GM18861 (cell line): ENCODE data around the gene CUX1.

ENCODE experiments used
- ATAC-seq: cut with Tn5 transposase; IDR thresholded peaks from one replicate; pipeline ENCODE4 v1.9.1; 2021; ENCODE audit not compliant: unreplicated experiment

The CUX1 gene

DNA sequence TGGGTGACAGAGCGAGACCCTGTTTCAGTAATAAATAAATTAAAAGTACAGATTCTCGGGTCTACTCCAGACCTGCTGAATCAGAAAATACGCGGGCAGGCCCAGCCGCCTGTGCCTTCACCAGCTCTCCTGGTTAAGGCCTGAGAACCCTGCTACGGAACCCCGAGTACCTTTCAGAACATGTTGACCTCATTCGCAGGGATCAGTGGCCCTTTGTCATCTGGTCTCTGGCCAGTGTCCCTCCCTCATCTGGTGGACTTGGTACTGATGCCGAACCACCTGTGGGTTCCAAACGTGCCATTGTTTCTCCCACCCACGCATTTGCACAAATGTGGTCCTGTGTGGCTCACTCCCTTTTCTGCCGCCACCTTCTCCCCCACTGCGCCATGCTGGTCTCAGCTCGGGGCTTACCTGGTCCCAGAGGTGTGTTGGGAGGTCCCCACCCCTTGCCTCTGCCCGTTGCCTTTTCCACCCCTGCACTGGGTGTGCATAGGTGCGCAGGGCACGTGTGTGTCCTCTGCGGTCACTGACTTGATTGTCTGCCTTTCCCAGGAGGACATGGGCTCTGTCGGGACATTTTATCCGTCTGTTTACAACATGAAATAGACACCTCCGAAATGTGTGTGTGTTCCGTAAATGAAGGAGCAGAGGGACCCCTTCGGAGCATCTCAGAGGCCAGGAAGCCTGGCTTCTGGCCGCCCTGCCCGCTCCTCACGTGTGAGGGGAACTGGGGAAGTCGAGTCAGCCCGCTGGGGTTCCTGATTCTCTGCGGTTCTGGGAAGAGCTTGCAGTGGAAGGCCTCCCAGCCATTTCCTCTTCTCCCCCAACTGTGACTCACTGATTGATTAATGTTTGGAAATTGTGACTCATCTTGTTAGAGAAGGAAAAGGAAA lies 135.2 kb downstream of the CUX1 start:
- ATAC-seq, result no peak

DNA sequence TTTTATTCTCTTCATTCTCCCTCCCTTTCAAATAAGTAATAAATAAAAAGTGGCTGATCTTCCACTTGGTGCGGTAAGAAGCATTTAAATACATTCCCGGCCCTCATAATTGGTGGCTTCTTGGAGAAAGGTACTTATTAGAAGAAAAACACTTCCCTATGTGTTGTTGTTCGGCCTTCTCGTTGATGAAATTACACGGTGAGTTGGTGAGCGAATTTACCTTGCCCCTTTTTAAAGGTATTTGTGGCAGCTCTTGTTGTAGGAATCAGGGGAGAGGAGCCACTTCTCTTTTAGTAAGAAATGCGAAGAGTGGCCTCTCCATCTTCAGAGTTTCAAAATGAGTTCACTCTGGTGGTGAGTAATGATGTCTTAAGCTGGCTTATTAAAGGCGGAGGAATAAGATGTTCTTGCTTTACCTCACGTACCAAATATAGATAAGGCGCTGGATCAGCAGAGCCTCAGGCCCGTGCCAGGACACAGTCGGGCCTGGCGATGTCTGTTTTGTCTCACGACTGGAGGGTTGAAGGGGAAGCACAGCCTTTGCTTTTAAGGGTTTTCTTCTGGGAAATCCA lies 135.9 kb downstream of the CUX1 start:
- ATAC-seq, result no peak

DNA sequence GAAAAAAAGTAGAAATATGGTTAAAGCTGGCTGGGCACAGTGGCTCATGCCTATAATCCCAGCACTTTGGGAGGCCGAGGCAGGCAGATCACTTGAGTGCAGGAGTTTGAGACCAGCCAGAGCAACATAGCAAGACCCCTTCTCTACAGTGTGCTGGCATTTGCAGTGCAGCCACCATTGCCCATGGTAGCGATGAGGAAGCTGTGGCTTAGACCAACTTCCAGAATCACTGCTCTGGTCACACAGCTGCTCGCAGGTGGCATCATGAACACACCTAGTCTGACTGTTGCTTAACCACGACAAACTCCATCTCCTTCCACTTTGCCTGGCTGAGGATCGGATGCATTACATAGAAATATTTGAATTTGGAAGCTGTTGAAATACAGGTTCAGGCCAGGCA lies 137.1 kb downstream of the CUX1 start:
- no peak for ATAC-seq

DNA sequence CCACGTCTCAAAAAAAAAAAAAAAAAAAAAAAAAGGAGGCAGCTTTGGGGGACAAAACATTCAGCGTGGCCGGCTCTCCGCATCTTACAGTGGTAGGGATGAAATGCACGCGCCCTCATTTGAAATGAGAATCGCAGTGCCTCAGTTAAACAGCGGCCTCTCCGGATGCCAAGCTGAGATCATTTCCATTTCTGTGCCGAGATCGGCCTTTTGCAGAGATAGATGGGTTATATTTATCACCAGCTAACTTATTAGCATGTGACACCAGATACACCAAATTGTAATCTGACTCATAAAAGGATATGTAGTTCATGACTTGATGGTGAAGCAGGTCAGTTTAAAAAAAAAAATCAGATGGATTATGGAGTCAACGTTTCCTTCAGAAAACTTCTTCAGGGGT lies 138.7 kb downstream of the CUX1 start:
- no peak for ATAC-seq

DNA sequence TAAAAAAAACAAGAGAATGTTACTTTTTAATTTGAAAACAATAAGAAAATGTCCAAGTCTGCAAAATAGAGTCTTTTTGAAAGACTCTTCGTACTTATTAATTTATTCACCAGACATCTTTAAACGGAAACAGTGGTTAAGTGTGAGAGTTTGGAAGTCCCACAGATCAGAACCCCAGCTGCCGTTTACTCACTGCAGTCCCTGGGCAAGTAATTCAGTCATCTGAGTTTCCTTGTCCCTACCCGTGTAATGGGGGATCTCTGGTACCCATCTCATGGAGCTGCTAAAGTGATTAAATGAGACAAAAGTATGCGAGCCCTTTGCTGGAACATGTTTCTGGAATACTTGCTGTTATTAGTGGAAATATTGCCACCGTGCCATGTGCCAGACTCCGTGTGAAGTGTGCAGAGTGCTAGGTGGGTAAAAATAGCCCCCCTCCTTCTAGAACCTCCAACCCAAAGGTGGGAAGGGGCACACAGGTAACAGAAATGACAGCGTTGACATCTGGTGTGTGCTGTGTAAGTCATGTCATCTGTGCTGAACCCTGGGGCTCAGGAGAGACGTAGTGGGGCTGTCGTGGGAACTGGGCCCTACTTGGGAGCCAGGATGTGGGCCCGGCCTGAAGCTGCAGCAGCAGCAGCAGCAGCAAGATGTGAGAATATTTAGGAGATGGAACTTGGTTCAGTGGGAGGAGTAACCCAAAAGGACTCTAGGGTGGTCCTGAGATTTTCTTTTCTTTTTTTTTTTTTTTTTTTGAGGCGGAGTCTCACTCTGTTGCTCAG lies 140.5 kb downstream of the CUX1 start:
- ATAC-seq, result no peak

DNA sequence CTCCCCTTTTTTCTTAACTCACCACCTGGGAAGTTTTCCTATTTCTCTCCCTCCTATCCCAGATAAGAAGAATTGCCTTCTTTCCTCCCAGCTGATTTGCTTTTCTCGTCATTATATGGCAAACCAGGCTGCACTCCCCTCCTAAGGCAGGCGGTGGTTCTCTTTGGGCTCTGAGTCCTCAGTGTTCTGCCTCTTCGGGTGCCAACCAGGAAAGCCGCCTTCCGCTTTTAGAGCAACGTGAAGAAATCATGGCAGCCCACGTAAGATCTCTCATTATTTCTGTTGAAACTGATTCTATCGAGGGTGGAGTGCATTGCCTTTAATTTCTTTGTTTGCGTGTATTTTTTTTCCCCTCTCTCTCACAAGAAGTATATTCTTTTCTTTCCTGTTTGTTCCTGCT lies 141.9 kb downstream of the CUX1 start:
- no peak for ATAC-seq

DNA sequence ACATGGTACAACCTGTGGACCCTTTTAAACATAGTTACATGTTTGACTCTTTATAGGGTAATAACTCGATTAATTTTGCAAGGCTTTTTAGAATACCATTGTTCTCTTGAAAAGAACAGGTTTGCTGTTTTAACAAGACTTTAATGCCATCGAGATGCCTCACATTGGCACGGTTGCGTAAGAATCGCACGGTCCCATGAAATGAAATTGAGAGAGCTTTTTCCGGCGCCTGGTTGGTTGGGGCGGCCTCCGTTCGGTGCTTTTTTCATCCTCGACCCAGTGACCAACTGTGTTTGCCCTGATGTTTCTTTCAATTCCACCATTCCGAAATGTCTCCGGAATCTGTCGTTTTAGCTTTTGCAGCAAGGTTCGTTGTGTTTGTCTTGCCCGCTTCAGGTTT lies 142.4 kb downstream of the CUX1 start:
- no peak for ATAC-seq

DNA sequence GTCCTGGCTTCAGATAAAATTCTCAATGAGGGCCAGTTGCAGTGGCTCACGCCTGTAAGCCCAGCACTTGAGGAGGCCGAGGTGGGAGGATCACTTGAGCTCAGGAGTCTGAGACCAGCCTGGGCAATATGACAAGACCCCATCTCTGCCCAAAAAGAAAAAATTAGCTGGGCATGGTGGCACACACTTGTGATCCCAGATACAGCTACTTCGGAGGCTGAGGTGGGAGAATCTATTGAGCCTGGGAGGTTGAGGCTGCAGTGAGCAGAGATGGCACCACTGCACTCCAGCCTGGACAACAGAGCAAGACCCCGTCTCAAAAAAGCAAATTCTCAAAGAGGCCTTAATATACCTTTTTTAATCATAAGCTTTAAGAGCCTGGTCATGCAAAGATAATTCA lies 142.9 kb downstream of the CUX1 start:
- ATAC-seq, result no peak

DNA sequence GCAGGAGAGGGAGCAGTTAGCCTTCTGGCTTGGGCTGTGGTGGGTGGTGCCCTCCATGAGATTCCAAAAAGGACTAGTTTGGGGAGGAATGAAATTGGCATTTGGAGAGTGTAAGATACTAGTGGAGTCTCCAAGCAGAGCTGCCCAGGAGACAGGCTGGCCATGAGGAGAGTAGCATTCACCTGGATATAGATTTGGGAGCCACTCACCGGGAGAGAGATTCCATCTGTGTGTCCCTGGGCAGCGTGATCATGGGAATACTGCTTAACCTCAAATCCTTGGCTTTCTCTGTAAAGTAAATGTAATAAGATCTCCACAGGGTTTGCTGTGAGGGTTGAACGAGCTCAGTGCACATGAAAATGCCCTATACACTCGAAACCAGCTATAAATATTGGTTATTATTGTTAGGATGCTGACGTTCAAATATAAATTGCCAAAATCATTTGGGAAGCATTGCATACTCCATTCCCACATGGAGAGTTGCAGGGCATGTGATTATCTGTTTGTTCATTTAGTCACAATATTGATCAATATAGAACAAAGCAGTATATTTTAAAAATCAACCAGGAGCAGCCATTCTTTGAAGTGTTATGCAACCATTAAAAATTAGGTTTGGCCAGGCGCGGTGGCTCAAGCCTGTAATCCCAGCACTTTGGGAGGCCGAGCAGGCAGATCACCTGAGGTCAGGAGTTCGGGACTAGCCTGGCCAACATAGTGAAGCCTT lies 143.7 kb downstream of the CUX1 start:
- no peak for ATAC-seq

DNA sequence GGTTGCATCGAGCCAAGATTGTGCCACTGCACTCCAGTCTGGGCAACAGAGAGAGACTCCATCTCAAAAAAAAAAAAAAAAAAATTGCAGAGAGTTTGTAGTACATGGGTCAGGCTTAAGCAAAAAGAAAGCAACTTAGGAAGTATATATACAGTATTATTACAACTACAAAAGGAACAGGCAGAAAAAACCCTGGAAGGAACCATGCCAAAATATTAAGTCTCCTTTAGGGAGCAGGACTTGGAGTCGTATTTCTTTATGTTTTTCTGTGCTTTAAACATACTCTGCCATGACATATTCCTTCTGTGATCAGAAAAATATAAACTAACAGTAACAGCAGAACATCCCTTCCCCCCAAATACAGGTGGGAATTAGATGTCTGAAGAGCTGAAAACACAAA lies 144.4 kb downstream of the CUX1 start:
- ATAC-seq, result no peak

DNA sequence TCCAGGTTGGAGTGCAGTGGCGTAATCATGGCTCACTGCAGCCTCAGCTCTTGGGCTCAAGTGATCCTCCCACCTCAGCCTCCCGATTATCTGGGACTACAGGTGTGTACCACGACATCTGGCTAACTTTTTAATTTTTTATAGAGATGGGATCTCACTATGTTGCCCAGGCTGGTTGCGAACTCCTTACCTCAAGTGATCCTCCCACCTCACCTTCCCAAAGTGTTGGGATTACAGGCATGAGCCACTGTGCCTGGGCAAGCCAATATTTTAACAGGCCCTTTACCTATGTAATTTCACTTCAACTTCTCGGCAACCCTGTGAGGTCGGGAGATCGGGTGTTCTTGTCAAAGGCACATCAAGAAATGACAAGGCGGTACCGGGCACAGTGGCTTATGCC lies 146.3 kb downstream of the CUX1 start:
- no peak for ATAC-seq

DNA sequence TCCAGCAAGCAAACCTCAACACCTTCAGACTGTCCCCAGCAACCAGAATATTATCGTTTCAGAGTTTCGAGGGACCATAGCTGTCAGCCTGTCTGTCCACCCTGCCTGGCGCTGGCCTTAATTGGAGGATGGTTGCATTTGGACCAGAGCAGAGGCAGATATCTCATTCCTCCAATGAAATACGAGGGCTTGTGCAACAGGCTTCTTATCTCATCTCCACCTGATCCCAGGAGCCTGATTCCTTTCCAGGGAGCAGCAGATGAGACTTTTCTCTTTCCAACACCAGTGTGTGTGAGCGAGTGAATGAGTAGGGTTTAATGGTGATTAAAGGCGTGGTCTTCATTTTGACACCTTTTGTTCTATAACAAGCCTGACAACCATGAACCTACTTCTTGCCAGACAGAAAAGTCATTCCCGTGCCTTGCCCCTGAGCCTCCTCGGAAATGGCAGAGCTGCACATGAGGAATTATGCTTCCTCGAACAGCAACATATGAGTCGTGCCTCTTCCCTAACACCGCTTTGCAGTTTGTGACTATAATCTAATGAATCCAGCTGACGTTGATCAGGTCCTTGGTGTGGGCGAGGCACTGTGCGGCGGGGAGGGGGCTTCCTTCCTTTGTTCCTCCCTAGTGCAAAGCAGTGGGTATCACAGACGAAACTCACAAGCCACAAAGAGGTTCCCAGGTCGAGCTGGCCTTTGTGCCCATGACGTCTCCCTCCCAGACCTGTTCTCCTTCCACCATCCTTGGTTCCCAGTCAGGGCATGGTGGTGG lies 147.4 kb downstream of the CUX1 start:
- no peak for ATAC-seq

DNA sequence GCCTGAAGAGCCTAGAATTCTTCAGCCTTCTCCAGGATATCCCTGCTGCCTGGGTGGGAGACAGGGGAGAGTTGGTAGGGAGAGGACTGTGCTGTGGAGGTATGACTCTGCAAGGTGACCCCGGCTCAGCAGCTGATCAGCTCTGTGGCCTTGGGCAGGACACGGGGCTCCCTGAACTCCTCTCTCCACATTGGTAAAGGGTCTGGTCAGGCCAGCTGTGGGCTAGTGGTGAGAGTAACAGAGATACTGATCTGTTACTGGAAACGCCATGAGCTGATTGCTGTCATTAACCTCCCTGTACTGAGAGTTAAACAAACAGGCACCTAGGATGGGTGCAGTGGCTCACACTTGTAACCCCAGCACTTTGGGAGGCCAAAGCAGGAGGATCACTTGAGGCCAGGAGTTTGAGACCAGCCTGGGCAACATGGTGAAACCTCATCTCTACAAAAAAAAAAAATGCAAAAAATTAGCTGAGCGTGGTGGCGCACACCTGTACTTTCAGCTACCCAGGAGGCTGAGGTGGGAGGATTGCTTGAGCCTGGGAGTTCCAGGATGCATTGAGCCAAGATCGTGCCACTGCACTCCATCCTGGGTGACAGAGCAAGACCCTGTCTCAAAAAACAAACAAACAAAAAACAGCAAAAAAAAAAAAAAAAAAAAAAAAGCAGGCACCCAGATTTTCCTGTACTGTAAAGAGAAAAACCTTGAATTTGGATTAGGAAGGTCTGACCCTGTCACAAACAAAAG lies 151.5 kb downstream of the CUX1 start:
- ATAC-seq, result no peak

DNA sequence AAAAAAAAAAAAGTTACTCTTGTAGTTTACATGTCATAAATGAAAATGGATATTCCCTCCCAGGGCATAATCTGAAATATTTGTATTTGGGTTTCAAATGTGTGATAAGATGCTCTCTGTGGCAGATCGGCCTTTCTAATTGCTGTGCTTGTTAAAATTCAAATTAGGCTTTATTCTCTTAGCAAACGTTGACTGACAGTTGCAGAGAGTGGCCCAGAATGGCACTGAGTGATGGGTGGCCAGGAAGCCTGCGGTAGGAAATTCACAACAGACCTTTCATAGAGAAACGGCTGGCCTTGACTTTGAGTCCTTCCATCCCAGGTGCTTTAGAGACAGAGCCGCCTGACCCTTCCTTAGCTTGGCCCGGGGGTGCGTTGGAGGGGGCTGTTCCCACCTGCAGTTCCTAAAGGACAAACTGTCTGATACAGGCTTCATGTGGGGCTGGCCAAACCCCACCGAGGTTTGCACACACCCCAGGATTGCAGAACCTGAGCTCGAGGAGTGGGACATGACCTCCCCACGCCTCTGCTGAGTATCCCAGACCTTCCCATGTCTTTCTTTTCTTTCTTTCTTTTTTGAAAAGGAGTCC lies 152.7 kb downstream of the CUX1 start:
- no peak for ATAC-seq

DNA sequence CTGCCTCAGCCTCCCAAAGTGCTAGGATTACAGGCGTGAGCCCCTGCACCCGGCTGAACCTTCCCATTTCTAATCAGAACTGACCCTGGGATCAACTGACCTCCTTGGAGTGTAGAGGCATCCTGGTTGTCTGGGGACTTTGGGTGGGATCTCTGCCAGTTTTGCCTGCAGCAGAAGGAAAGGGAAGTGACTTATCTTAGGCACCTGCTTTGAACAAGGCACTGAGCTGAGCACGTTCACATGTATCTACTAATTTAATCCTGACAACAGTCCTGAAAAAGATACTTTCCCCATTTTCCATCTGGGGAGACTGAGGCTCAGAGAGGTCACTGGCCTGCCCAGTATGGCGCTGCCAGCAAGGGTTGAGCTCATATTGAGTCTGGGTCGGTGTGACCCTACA lies 153.4 kb downstream of the CUX1 start:
- ATAC-seq, result no peak

DNA sequence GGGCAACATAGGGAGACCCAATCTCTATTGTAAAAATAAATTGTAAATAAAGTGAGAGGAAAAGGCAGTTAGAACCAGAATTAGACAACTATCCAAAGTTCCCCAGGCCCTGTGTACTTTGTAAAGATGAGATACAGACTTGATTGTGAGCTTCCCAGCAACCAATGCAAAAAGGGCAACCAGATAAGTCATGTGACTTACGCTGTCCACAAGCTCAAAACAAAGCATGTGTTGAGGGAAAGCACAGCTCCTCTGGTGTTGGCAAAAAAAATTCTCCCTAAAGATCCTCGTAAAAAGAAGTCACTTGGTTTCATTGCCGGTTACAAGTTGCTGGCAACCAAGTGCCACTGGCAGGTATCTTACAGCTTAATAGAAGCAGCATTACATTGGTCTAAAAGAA lies 154.0 kb downstream of the CUX1 start:
- no peak for ATAC-seq

DNA sequence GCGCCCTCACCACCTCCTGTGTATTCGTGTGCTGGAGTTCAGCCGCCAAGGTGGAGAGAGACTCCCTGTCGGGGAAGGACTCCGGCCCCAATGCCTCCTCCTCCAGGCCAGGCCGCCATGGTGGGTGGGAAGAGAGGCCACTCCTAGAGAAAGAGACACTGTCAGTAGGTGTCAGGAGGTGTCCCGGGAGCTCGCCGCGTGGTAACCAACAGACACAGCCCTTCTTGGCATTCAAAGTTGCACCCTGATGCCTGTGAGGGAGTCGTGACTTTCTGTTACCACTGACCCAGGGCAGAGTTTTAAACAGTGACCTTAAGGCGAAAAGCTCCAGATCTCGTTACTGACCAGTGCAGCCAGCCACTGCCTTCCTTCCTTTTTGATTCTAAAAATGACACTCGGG lies 155.2 kb downstream of the CUX1 start:
- ATAC-seq, result no peak

DNA sequence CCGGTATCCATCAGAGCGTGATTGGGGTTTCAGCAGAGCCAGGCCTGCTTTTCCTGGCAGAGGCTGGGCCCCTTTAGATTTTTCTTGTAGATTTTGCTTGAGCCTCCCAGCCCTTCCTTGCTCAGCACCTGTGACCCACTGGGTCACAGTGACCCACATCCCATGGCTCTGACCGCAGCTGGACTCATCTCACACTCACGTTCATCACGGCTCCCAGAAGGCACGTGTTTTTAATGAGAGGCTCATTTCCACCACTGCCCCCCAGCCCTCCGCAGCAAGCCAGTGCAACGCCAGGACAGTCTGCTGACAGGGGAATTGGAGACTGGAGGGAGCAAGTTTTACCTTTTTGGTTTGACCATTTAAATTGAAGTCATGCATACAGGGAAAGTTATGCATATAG lies 155.7 kb downstream of the CUX1 start:
- no peak for ATAC-seq

DNA sequence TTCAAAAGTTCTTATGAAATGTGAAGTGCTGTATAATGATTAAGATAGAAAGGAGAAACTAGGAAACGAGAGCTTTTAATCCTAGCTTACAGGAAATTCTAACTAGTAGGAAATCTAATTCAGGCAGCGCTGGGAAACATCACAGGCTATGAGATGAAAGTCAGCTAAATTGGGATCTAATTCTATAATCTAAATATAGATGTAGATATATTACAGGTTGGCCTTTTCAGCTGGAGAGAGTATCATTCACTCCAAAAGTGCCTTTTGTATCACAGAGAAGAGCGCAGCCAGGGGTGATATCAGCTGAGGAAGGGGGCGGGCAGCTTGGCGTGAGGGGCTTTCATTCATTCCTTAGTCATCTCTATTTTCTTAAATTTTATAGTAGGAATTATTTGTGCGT lies 157.0 kb downstream of the CUX1 start:
- no peak for ATAC-seq

DNA sequence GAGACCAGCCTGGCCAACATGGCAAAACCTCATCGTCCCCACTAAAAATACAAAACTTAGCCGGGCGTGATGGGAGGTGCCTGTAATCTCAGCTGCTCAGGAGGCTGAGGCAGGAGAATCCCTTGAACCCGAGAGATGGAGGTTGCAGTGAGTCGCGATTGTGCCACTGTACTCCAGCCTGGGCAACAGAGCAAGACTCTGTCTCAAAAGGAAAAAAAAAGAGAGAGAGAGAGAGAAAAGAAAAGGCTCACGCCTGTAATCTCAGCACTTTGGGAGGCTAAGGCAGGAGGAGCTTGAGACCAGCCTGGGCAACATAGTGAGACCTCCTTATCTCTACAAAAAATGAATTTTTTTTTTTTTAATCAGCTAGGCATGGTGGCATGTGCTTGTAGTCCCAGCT lies 157.6 kb downstream of the CUX1 start:
- no peak for ATAC-seq
